ENCODE results near the gene MALL. TPM values are rescaled to one million over a fixed set of nuclear protein-coding genes. Genes with fewer than 3 reads are reported as not detected.

Gene MALL
- total RNA-seq, 1 experiment from 2014 or later, result 26.1 TPM

DNA sequence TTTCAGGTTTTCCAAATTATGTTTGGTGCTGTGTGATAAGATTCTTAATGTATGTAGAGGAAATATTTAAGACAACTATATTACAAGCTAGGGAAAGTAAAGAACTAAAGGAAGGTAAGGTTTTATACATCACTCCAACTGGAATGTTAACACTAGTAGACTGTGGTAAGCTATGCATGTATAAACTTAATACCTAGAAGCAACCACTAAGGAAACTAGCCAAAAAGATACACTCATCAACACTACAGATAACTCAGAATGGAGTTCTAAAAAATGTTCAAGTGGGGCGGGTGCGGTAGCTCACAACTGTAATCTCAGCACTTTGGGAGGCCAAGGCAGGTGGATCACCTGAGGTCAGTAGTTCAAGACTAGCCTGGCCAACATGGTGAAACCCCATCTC, 37.8 kb upstream of the MALL start:
- H3K4me3 ChIP-seq (ENCODE audit: low read depth, low read length), result no peak overlapping the region
- TF ChIP-seq CTCF (IDR thresholded peaks at IDR 0.05; ENCODE audit: insufficient read depth in 1 of 2, low read depth in 1 of 2, low read length in 1 of 2, severe bottlenecking in 1 of 2, unreplicated experiment in 1 of 2), result no peak
- BruUV-seq (replicated peaks), result no TSS peak
- ChIA-PET POLR2A (no interaction called here), CTCF (no interaction called here)
- no peaks in the 10 kb centered on the region for H3K4me1 Mint-ChIP-seq (ENCODE audit: low read depth, unreplicated experiment)
- H3K27me3 ChIP-seq (replicated peaks; ENCODE audit: control insufficient read depth, insufficient read depth, low read length), result no peaks in the 10 kb centered on the region
- DNase-seq, result no peak
- H3K9me3 ChIP-seq, result peaks cover 17% of the 10 kb centered on the region
- intact Hi-C loops (cut with micrococcal nuclease; ENCODE audit: unreplicated experiment), result no loop called here
- no peaks in the 10 kb centered on the region for H3K4me1 ChIP-seq
- H3K4me3 Mint-ChIP-seq (ENCODE audit: unreplicated experiment), result no peak overlapping the region
- H3K36me3 ChIP-seq (ENCODE audit: control insufficient read depth, insufficient read depth, low read length), result no peaks in the 10 kb centered on the region
- H3K9me3 Mint-ChIP-seq (ENCODE audit: unreplicated experiment), result peaks cover 50% of the 10 kb centered on the region
- H3K27ac Mint-ChIP-seq (ENCODE audit: unreplicated experiment), result no peak overlapping the region
- H3K36me3 Mint-ChIP-seq (ENCODE audit: insufficient read depth, unreplicated experiment), result no peaks in the 10 kb centered on the region
- H3K27me3 Mint-ChIP-seq (ENCODE audit: insufficient read depth, unreplicated experiment), result no peaks in the 10 kb centered on the region

DNA sequence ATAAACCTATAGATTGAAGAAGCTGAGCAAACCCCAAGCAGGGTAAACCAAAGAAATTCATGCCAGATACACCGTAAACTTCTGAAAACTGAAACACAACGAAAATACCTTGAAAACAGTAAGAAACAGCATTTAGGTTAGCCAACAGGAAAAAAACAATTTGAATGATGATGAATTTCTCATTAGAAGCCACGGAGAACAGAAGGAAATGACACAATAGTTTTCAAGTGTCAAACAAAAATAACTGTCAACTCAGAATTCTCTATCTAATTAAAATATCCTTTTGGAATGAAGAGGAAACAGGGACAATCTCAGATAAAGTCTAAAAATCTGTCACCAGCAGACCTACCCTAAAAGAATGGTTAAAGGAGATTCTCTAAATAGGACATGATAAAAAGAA, 37.3 kb upstream of the MALL start:
- Mint-ChIP-seq H3K27me3 (ENCODE audit: insufficient read depth, unreplicated experiment) (no peaks in the 10 kb centered on the region), H3K27ac (ENCODE audit: unreplicated experiment) (no peak overlapping the region), H3K4me1 (ENCODE audit: low read depth, unreplicated experiment) (no peaks in the 10 kb centered on the region), H3K4me3 (ENCODE audit: unreplicated experiment) (no peak overlapping the region), H3K9me3 (ENCODE audit: unreplicated experiment) (peaks cover 55% of the 10 kb centered on the region), H3K36me3 (ENCODE audit: insufficient read depth, unreplicated experiment) (no peaks in the 10 kb centered on the region)
- BruUV-seq (replicated peaks), result no TSS peak
- H3K9me3 ChIP-seq, result peaks cover 17% of the 10 kb centered on the region
- H3K4me1 ChIP-seq, result no peaks in the 10 kb centered on the region
- DNase-seq, result no peak
- ChIA-PET CTCF (no interaction called here), POLR2A (no interaction called here)
- intact Hi-C loops (cut with micrococcal nuclease; ENCODE audit: unreplicated experiment), result no loop called here
- no peak for TF ChIP-seq CTCF (IDR thresholded peaks at IDR 0.05; ENCODE audit: insufficient read depth in 1 of 2, low read depth in 1 of 2, low read length in 1 of 2, severe bottlenecking in 1 of 2, unreplicated experiment in 1 of 2)
- no peak overlapping the region for H3K4me3 ChIP-seq (ENCODE audit: low read depth, low read length)
- H3K27me3 ChIP-seq (replicated peaks; ENCODE audit: control insufficient read depth, insufficient read depth, low read length), result no peaks in the 10 kb centered on the region
- H3K36me3 ChIP-seq (ENCODE audit: control insufficient read depth, insufficient read depth, low read length), result no peaks in the 10 kb centered on the region

- Mint-ChIP-seq H3K4me1 (ENCODE audit: low read depth, unreplicated experiment) (peaks cover 16% of the 10 kb centered on the region), H3K36me3 (ENCODE audit: insufficient read depth, unreplicated experiment) (no peaks in the 10 kb centered on the region), H3K9me3 (ENCODE audit: unreplicated experiment) (peaks cover 42% of the 10 kb centered on the region), H3K27me3 (ENCODE audit: insufficient read depth, unreplicated experiment) (no peaks in the 10 kb centered on the region), H3K27ac (ENCODE audit: unreplicated experiment) (no peak overlapping the region), H3K4me3 (ENCODE audit: unreplicated experiment) (no peak overlapping the region)
- BruUV-seq (replicated peaks), result no TSS peak
- Histone ChIP-seq H3K36me3 (ENCODE audit: control insufficient read depth, insufficient read depth, low read length) (no peaks in the 10 kb centered on the region), H3K4me3 (ENCODE audit: low read depth, low read length) (no peak overlapping the region), H3K4me1 (peaks cover 6% of the 10 kb centered on the region), H3K27me3 (replicated peaks; ENCODE audit: control insufficient read depth, insufficient read depth, low read length) (no peaks in the 10 kb centered on the region), H3K9me3 (peaks cover 9% of the 10 kb centered on the region)
- no peak for DNase-seq
- POLR2A ChIA-PET, result no interaction called here
- no peak for TF ChIP-seq CTCF (IDR thresholded peaks at IDR 0.05; ENCODE audit: insufficient read depth in 1 of 2, low read depth in 1 of 2, low read length in 1 of 2, severe bottlenecking in 1 of 2, unreplicated experiment in 1 of 2)
- CTCF ChIA-PET, result no interaction called here
- intact Hi-C loops (cut with micrococcal nuclease; ENCODE audit: unreplicated experiment), result no loop called here
These were observed 34.0 kb upstream of the MALL start for GRCh38 chr2:110149330-110150220.
